GM18909 (cell line): ENCODE results near the gene HSD17B8.

Experiments used
- ATAC-seq: cut with Tn5 transposase; IDR thresholded peaks from one replicate; pipeline ENCODE4 v1.9.1; 2021; ENCODE audit warnings: mild to moderate bottlenecking; ENCODE audit not compliant: unreplicated experiment, poor library complexity

Gene HSD17B8

GRCh38 chr6:33190504-33191107 is 13.8 kb upstream of the HSD17B8 start:
- ATAC-seq: no peak

- no peak for ATAC-seq
These were observed 12.9 kb upstream of the HSD17B8 start for GRCh38 chr6:33191383-33192104.

GRCh38 chr6:33192105-33192646 is 12.3 kb upstream of the HSD17B8 start, which contains the start of gene COL11A2:
Gene COL11A2, minus strand, starts transcription at chr6:33192467. Its CDS starts 227 bp downstream, at chr6:33192240.
- no peak for ATAC-seq

GRCh38 chr6:33192671-33193602 is 11.5 kb upstream of the HSD17B8 start:
- ATAC-seq: no peak

- no peak for ATAC-seq
These were observed 10.8 kb upstream of the HSD17B8 start for GRCh38 chr6:33193619-33194018.

- ATAC-seq: no peak
These were observed 9.9 kb upstream of the HSD17B8 start for GRCh38 chr6:33194431-33194979.

- no peak for ATAC-seq
These were observed 8.9 kb upstream of the HSD17B8 start for GRCh38 chr6:33195304-33196165.

- no peak for ATAC-seq
These were observed 6.9 kb upstream of the HSD17B8 start for GRCh38 chr6:33197431-33198048.

GRCh38 chr6:33198159-33198852 is 6.1 kb upstream of the HSD17B8 start:
- ATAC-seq: no peak

GRCh38 chr6:33198853-33199436 is 5.5 kb upstream of the HSD17B8 start:
- ATAC-seq: no peak

- ATAC-seq: peak; percentile 30
These were observed 4.7 kb upstream of the HSD17B8 start for GRCh38 chr6:33199687-33200218.

- ATAC-seq: peak; percentile 56
These were observed 4.0 kb upstream of the HSD17B8 start, which contains the start of the genes RXRB and SLC39A7 for GRCh38 chr6:33200219-33201146. Gene RXRB, minus strand, starts transcription at chr6:33200665. Its CDS starts 189 bp downstream, at chr6:33200476. Gene SLC39A7, plus strand, starts transcription at chr6:33200867. Its CDS starts 379 bp downstream, at chr6:33201246.

- no peak for ATAC-seq
These were observed 3.3 kb upstream of the HSD17B8 start for GRCh38 chr6:33201147-33201545.

GRCh38 chr6:33201935-33202334 is 2.5 kb upstream of the HSD17B8 start:
- no peak for ATAC-seq

GRCh38 chr6:33202799-33203198 is 1.7 kb upstream of the HSD17B8 start:
- no peak for ATAC-seq

GRCh38 chr6:33203443-33204164 is 851 bp upstream of the HSD17B8 start:
- no peak for ATAC-seq
